H1 (cell line): ENCODE measurements around the gene PPP2R2C. TPM values are rescaled to one million over a fixed set of nuclear protein-coding genes. Genes with fewer than 3 reads are reported as not detected.

Experiments
- BACH1 ChIP-seq: IDR thresholded peaks from 2 replicates; pipeline ENCODE4 v1.6.1; 2012; ENCODE audit warnings: low read length, improper control_type of control experiment
- EGR1 ChIP-seq: IDR thresholded peaks from 2 replicates; pipeline ENCODE4 v1.6.1; 2011; ENCODE audit warnings: low read depth, low read length, borderline replicate concordance
- PHF8 ChIP-seq: fragments of 200-600 bp; sonication (generic); conservative IDR thresholded peaks from 2 replicates; pipeline ENCODE4 v1.7.1; 2012; ENCODE audit warnings: low read depth, mild to moderate bottlenecking, inconsistent platforms, low read length, moderate library complexity
- RAD21 ChIP-seq, 2 experiments: IDR thresholded peaks in 1 of 2; conservative IDR thresholded peaks in 1 of 2; 2 replicates each; pipeline ENCODE4 v1.6.1; 2011; ENCODE audit warnings: low read depth in 2 of 2, low read length in 2 of 2, improper control_type of control experiment in 1 of 2, inconsistent platforms in 1 of 2, mild to moderate bottlenecking in 1 of 2, moderate library complexity in 1 of 2
- RBBP5 ChIP-seq: IDR thresholded peaks from 2 replicates; pipeline ENCODE4 v1.7.1; 2012; ENCODE audit warnings: low read depth, mild to moderate bottlenecking, inconsistent platforms, low read length, moderate library complexity, borderline replicate concordance
- SAP30 ChIP-seq: fragments of 300-600 bp; sonication (generic); IDR thresholded peaks from 2 replicates; pipeline ENCODE4 v1.7.1; 2012; ENCODE audit warnings: low read length, moderate library complexity, mild to moderate bottlenecking, inconsistent platforms; ENCODE audit not compliant: insufficient read depth, insufficient replicate concordance
- SP2 ChIP-seq: IDR thresholded peaks from 2 replicates; pipeline ENCODE4 v1.6.1; 2012; ENCODE audit warnings: mild to moderate bottlenecking, low read length, inconsistent platforms
- polyA plus RNA-seq, 7 experiments: library from polyadenylated mRNA; depleted of rRNA in 3 of 7; stranded (reverse) in 5 of 7; unstranded in 2 of 7; fragments of >200 nt in 5 of 7; fragments of 200-250 nt in 2 of 7; gene quantifications; 1 replicate in 5 of 7; 2 replicates in 1 of 7; 4 replicates in 1 of 7; pipeline versions ENCODE4 v1.2.1 to v1.2.3, GENCODE V29; 2011 to 2013; ENCODE audit warnings: missing spikeins in 2 of 7, mixed read lengths in 2 of 7
- total RNA-seq: library from RNA; stranded (reverse); fragmentation: NEBNext Ultra II Directional; extraction: Animal tissue kit (Norgen Biotek cat#: 25700); gene quantifications from 2 replicates; pipeline ENCODE4 v1.2.1, GENCODE V29; 2021

Gene PPP2R2C
- total and polyA plus RNA-seq, 2 of the 8 experiments (the other 6 are each of a cell fraction or from before 2014, with no cell fraction given) = 6.4 TPM

GRCh38 chr4:6359536-6360308, 112.7 kb downstream of the PPP2R2C start (continued):
- TF ChIP-seq PHF8 = no peak
- TF ChIP-seq EGR1 = no peak
- no peak for TF ChIP-seq RAD21 (IDR thresholded peaks at IDR 0.05 in 1 of 2, conservative IDR thresholded peaks at IDR 0.05 in 1 of 2; ENCODE audit: low read depth in 2 of 2, low read length in 2 of 2)
- no peak for TF ChIP-seq SAP30
- no peak for TF ChIP-seq SP2
- no peak for TF ChIP-seq RBBP5
- TF ChIP-seq BACH1 = no peak
